IPS-18c (cell line): ENCODE data around the gene COQ10A.

ENCODE experiments used
- H3K4me3 ChIP-seq: 2 replicates; pipeline ENCODE4 v1.7.0; 2013; ENCODE audit warnings: low read depth, mild to moderate bottlenecking, low read length, moderate library complexity; ENCODE audit not compliant: insufficient read depth
- H3K9me3 ChIP-seq: one replicate; pipeline ENCODE4 v1.6.1; 2013; ENCODE audit warnings: mild to moderate bottlenecking, low read length, moderate library complexity; ENCODE audit not compliant: control insufficient read depth, insufficient read depth

Gene COQ10A

GRCh38 chr12:56297400-56297799, 30.7 kb downstream of the COQ10A start:
- H3K9me3 ChIP-seq = no peaks in the 10 kb centered on the region
- H3K4me3 ChIP-seq = no peak overlapping the region

- Histone ChIP-seq H3K9me3 (no peaks in the 10 kb centered on the region), H3K4me3 (peak overlapping the region; percentile 78; the same call in 1 of the 2 replicates)
Observed at GRCh38 chr12:56298828-56299227, 32.1 kb downstream of the COQ10A start.

- no peaks in the 10 kb centered on the region for H3K9me3 ChIP-seq
- peak overlapping the region; percentile 78 for H3K4me3 ChIP-seq
Observed at GRCh38 chr12:56299308-56299852, 32.6 kb downstream of the COQ10A start.

- Histone ChIP-seq H3K9me3 (no peaks in the 10 kb centered on the region), H3K4me3 (peak within 1 kb of the TSS; percentile 78)
Observed at GRCh38 chr12:56299853-56300643, 33.3 kb downstream of the COQ10A start, which contains the start of gene CS. Gene CS (minus strand): TSS chr12:56300330. CDS start chr12:56300201, 129 bp downstream.

GRCh38 chr12:56300644-56301464, 34.1 kb downstream of the COQ10A start:
- no peaks in the 10 kb centered on the region for H3K9me3 ChIP-seq
- peak overlapping the region; percentile 50 for H3K4me3 ChIP-seq

- Histone ChIP-seq H3K9me3 (no peaks in the 10 kb centered on the region), H3K4me3 (no peak overlapping the region)
Observed at GRCh38 chr12:56304276-56304675, 37.5 kb downstream of the COQ10A start.

GRCh38 chr12:56304872-56305590, 38.3 kb downstream of the COQ10A start:
- H3K9me3 ChIP-seq = no peaks in the 10 kb centered on the region
- H3K4me3 ChIP-seq = no peak overlapping the region

- Histone ChIP-seq H3K4me3 (no peak overlapping the region), H3K9me3 (no peaks in the 10 kb centered on the region)
Observed at GRCh38 chr12:56307221-56307965, 40.7 kb downstream of the COQ10A start.

- H3K9me3 ChIP-seq = no peaks in the 10 kb centered on the region
- no peak overlapping the region for H3K4me3 ChIP-seq
Observed at GRCh38 chr12:56308714-56309113, 42.0 kb downstream of the COQ10A start.

- H3K4me3 ChIP-seq = no peak overlapping the region
- no peaks in the 10 kb centered on the region for H3K9me3 ChIP-seq
Observed at GRCh38 chr12:56311003-56311402, 44.3 kb downstream of the COQ10A start.

GRCh38 chr12:56315249-56315621, 48.5 kb downstream of the COQ10A start:
- H3K4me3 ChIP-seq = peak overlapping the region; percentile 98
- no peaks in the 10 kb centered on the region for H3K9me3 ChIP-seq

GRCh38 chr12:56315622-56316473, 49.1 kb downstream of the COQ10A start, which contains the start of gene CNPY2:
Gene CNPY2 (minus strand): TSS chr12:56315988. CDS start chr12:56315217, 771 bp downstream.
- H3K4me3 ChIP-seq = peak within 1 kb of the TSS; percentile 98
- no peaks in the 10 kb centered on the region for H3K9me3 ChIP-seq

- H3K4me3 ChIP-seq = no peak overlapping the region
Observed at GRCh38 chr12:56317675-56318074, 50.9 kb downstream of the COQ10A start.

More at GRCh38 chr12:56317675-56318074, 50.9 kb downstream of the COQ10A start:
- H3K9me3 ChIP-seq = no peaks in the 10 kb centered on the region
